Omental fat pad (tissue), 4 donors: ENCODE data around the gene HIVEP2. TPM values are rescaled to one million over a fixed set of nuclear protein-coding genes. Genes with fewer than 3 reads are reported as not detected.

Experiments
- ATAC-seq: fragments of 150-250 bp; one replicate; pipeline ENCODE4 v1.9.1; 2016; ENCODE audit warnings: mild to moderate bottlenecking, moderate library complexity; ENCODE audit not compliant: low FRiP score
- DNase-seq: peaks from one replicate; pipeline ENCODE4 v3.0.0-alpha.2; 2019; ENCODE audit warnings: low spot score
- CTCF ChIP-seq, 3 donors: fragments of 450-650 bp; IDR thresholded peaks; one replicate each; pipeline ENCODE4 v1.5.1; 2016 to 2017; ENCODE audit warnings: antibody characterized with exemption in 3 of 3, mild to moderate bottlenecking in 3 of 3, moderate library complexity in 2 of 3
- total RNA-seq, 4 donors: library from RNA; depleted of rRNA; stranded (reverse); fragments of >200 nt; gene quantifications; one replicate each; pipeline ENCODE4 v1.1.0, GENCODE V29; 2016

The HIVEP2 gene
- total RNA-seq, 4 donors from 2014 or later, result 14.9 to 47.3 (median 26.9) TPM

- ATAC-seq, result peak; percentile 1
- TF ChIP-seq CTCF (IDR thresholded peaks at IDR 0.05), result no peak
Observed at GRCh38 chr6:142945446-142946180, 637 bp upstream of the HIVEP2 start.

GRCh38 chr6:142944124-142945048 lies 590 bp downstream of the HIVEP2 start:
- TF ChIP-seq CTCF (IDR thresholded peaks at IDR 0.05), result no peak
- ATAC-seq (peak; percentile 55), DNase-seq (peak; percentile 86)

More at GRCh38 chr6:142945446-142946180, 637 bp upstream of the HIVEP2 start:
- no peak for DNase-seq

GRCh38 chr6:142943711-142944123 lies 1.3 kb downstream of the HIVEP2 start:
- ATAC-seq (no peak), DNase-seq (no peak)
- TF ChIP-seq CTCF (IDR thresholded peaks at IDR 0.05), result no peak

- TF ChIP-seq CTCF (IDR thresholded peaks at IDR 0.05), result peak in 1 of 3 donors; percentile 1
- DNase-seq, result no peak
- no peak for ATAC-seq
Observed at GRCh38 chr6:142942805-142943227, 2.2 kb downstream of the HIVEP2 start.

GRCh38 chr6:142942238-142942637 lies 2.7 kb downstream of the HIVEP2 start:
- ATAC-seq (no peak), DNase-seq (no peak)
- no peak for TF ChIP-seq CTCF (IDR thresholded peaks at IDR 0.05)

- ATAC-seq (no peak), DNase-seq (no peak)
- TF ChIP-seq CTCF (IDR thresholded peaks at IDR 0.05), result no peak
Observed at GRCh38 chr6:142941018-142941417, 4.0 kb downstream of the HIVEP2 start.
